H9 (cell line): Measurements from ENCODE around the gene NENF. TPM values are rescaled to one million over a fixed set of nuclear protein-coding genes. Genes with fewer than 3 reads are reported as not detected.

Experiments
- DNase-seq: peaks from one replicate; pipeline ENCODE4 v3.0.0-alpha.2; 2017
- H2AFZ ChIP-seq: one replicate; pipeline ENCODE4 v1.6.1; 2013; ENCODE audit warnings: mild to moderate bottlenecking, low read length, control low read depth, moderate library complexity
- H2AK5ac ChIP-seq: 2 replicates; pipeline ENCODE4 v1.6.1; 2013; ENCODE audit warnings: low read length, control low read depth, mixed read lengths; ENCODE audit not compliant: insufficient read length
- H2BK120ac ChIP-seq: one replicate; pipeline ENCODE4 v1.6.1; 2013; ENCODE audit warnings: low read depth, mild to moderate bottlenecking, low read length, control low read depth, inconsistent platforms; ENCODE audit not compliant: poor library complexity, severe bottlenecking
- H2BK12ac ChIP-seq: 2 replicates; pipeline ENCODE4 v1.6.1; 2013; ENCODE audit warnings: low read length, control low read depth, mixed read lengths, low read depth; ENCODE audit not compliant: insufficient read length
- H2BK15ac ChIP-seq: 2 replicates; pipeline ENCODE4 v1.6.1; 2013; ENCODE audit warnings: low read depth, low read length, control low read depth
- H2BK20ac ChIP-seq: one replicate; pipeline ENCODE4 v1.6.1; 2013; ENCODE audit warnings: low read depth, mild to moderate bottlenecking, low read length, control low read depth, inconsistent platforms; ENCODE audit not compliant: poor library complexity, severe bottlenecking
- H2BK5ac ChIP-seq: 2 replicates; pipeline ENCODE4 v1.6.1; 2013; ENCODE audit warnings: low read length, control low read depth, mixed read lengths; ENCODE audit not compliant: insufficient read length
- H3K14ac ChIP-seq: 2 replicates; pipeline ENCODE4 v1.6.1; 2013; ENCODE audit warnings: low read length, control low read depth; ENCODE audit not compliant: insufficient read depth
- H3K18ac ChIP-seq: 2 replicates; pipeline ENCODE4 v1.6.1; 2013; ENCODE audit warnings: low read depth, mild to moderate bottlenecking, mixed read lengths, low read length, control low read depth; ENCODE audit not compliant: insufficient read length
- H3K23ac ChIP-seq: 2 replicates; pipeline ENCODE4 v1.6.1; 2013; ENCODE audit warnings: low read length, control low read depth, mixed read lengths, low read depth; ENCODE audit not compliant: insufficient read length
- H3K23me2 ChIP-seq: 2 replicates; pipeline ENCODE4 v1.6.1; 2013; ENCODE audit warnings: low read depth, mild to moderate bottlenecking, mixed read lengths, low read length, control low read depth; ENCODE audit not compliant: insufficient read length, poor library complexity, severe bottlenecking
- H3K27ac ChIP-seq: 2 replicates; pipeline ENCODE4 v1.5.1; 2013; ENCODE audit warnings: low read length, control low read depth, mixed read lengths, low read depth; ENCODE audit not compliant: insufficient read length
- H3K27me3 ChIP-seq: 2 replicates; pipeline ENCODE4 v1.6.1; 2013; ENCODE audit warnings: low read length, control low read depth, inconsistent platforms; ENCODE audit not compliant: insufficient read depth
- H3K4ac ChIP-seq: 2 replicates; pipeline ENCODE4 v1.6.1; 2013; ENCODE audit warnings: low read depth, mild to moderate bottlenecking, control low read depth, inconsistent platforms, low read length, moderate library complexity
- H3K4me1 ChIP-seq: 2 replicates; pipeline ENCODE4 v1.6.1; 2013; ENCODE audit warnings: low read length, control low read depth, inconsistent platforms; ENCODE audit not compliant: insufficient read depth
- H3K4me2 ChIP-seq: 2 replicates; pipeline ENCODE4 v1.6.1; 2013; ENCODE audit warnings: low read length, control low read depth, mixed read lengths; ENCODE audit not compliant: insufficient read length, insufficient read depth
- H3K56ac ChIP-seq: 2 replicates; pipeline ENCODE4 v1.6.1; 2013; ENCODE audit warnings: low read depth, mild to moderate bottlenecking, mixed read lengths, low read length, control low read depth; ENCODE audit not compliant: insufficient read length
- H3K79me1 ChIP-seq: 2 replicates; pipeline ENCODE4 v1.6.1; 2013; ENCODE audit warnings: low read depth, mild to moderate bottlenecking, moderate library complexity, low read length, control low read depth, inconsistent platforms; ENCODE audit not compliant: insufficient read depth, poor library complexity, severe bottlenecking
- H3K79me2 ChIP-seq: 2 replicates; pipeline ENCODE4 v1.6.1; 2013; ENCODE audit warnings: low read length, control low read depth, inconsistent platforms; ENCODE audit not compliant: insufficient read depth
- H3K9ac ChIP-seq: 2 replicates; pipeline ENCODE4 v1.6.1; 2013; ENCODE audit warnings: low read length, control low read depth, mixed read lengths; ENCODE audit not compliant: insufficient read length; ENCODE audit errors: extremely low read depth
- H3K9me3 ChIP-seq: one replicate; pipeline ENCODE4 v1.6.1; 2013; ENCODE audit warnings: low read depth, low read length, inconsistent platforms; ENCODE audit not compliant: control insufficient read depth
- H3T11ph ChIP-seq: one replicate; pipeline ENCODE4 v1.6.1; 2013; ENCODE audit warnings: mild to moderate bottlenecking, low read length, control low read depth, inconsistent platforms
- H4K20me1 ChIP-seq: one replicate; pipeline ENCODE4 v1.6.1; 2013; ENCODE audit not compliant: control insufficient read depth, insufficient read length, insufficient read depth
- H4K5ac ChIP-seq: 2 replicates; pipeline ENCODE4 v1.6.1; 2013; ENCODE audit warnings: low read depth, mild to moderate bottlenecking, mixed read lengths, low read length, control low read depth; ENCODE audit not compliant: insufficient read length
- H4K8ac ChIP-seq: replicated peaks from 2 replicates; pipeline ENCODE4 v1.6.1; 2013; ENCODE audit warnings: low read length, control low read depth, mixed read lengths, low read depth; ENCODE audit not compliant: insufficient read length
- H4K91ac ChIP-seq: 2 replicates; pipeline ENCODE4 v1.6.1; 2013; ENCODE audit warnings: low read depth, mild to moderate bottlenecking, moderate library complexity, mixed read lengths, low read length, control low read depth; ENCODE audit not compliant: insufficient read length
- H3K27ac Mint-ChIP-seq, 3 experiments: 2 replicates in 2 of 3; 3 replicates in 1 of 3; pipeline ENCODE4 v1.8.0; 2020 to 2021; ENCODE audit warnings: mixed read lengths in 3 of 3, mild to moderate bottlenecking in 1 of 3, moderate library complexity in 1 of 3
- H3K27me3 Mint-ChIP-seq: 2 replicates; pipeline ENCODE4 v1.8.0; 2021; ENCODE audit warnings: low read depth, mild to moderate bottlenecking, moderate library complexity, mixed read lengths
- H3K36me3 Mint-ChIP-seq, 3 experiments: 2 replicates in 2 of 3; 3 replicates in 1 of 3; pipeline ENCODE4 v1.8.0; 2020 to 2021; ENCODE audit warnings: low read depth in 3 of 3, mixed read lengths in 3 of 3; ENCODE audit not compliant: insufficient read depth in 1 of 3
- H3K4me1 Mint-ChIP-seq, 2 experiments: 2 replicates each; pipeline ENCODE4 v1.8.0; 2020; ENCODE audit warnings: mixed read lengths in 2 of 2
- H3K4me3 Mint-ChIP-seq, 2 experiments: 2 replicates in 1 of 2; 3 replicates in 1 of 2; pipeline ENCODE4 v1.8.0; 2020 to 2021; ENCODE audit warnings: mild to moderate bottlenecking in 2 of 2, mixed read lengths in 2 of 2, moderate library complexity in 1 of 2
- H3K9me3 Mint-ChIP-seq, 2 experiments: 2 replicates in 1 of 2; 3 replicates in 1 of 2; pipeline ENCODE4 v1.8.0; 2020; ENCODE audit warnings: mild to moderate bottlenecking in 2 of 2, mixed read lengths in 2 of 2, moderate library complexity in 1 of 2
- CTCF ChIP-seq: fragments of 200-600 bp; sonication (generic); conservative IDR thresholded peaks from 3 replicates; pipeline ENCODE4 v1.8.0; 2021; ENCODE audit warnings: antibody characterized with exemption, mild to moderate bottlenecking
- WGBS: extraction: QIAGEN DNeasy Blood & Tissue Kit; methylation state at CpG from one replicate; pipeline ENCODE4 v1.1.7; 2013; ENCODE audit warnings: missing lambda C conversion rate, low lambda C conversion rate, mixed read lengths; ENCODE audit not compliant: insufficient read length; ENCODE audit errors: extremely low coverage; 5-methylcytosine and 5-hydroxymethylcytosine counted together
- total RNA-seq: library from RNA; stranded (reverse); gene quantifications from 2 replicates; pipeline ENCODE4 v1.2.1, GENCODE V29; 2021

The NENF gene
- total RNA-seq, 1 experiment from 2014 or later, result 28.3 TPM

GRCh38 chr1:212454741-212455140 lies 22.0 kb downstream of the NENF start:
- Histone ChIP-seq H2AK5ac (no peak overlapping the region), H4K8ac (no peak overlapping the region), H3K27me3 (no peaks in the 10 kb centered on the region), H3K4me2 (no peak overlapping the region), H3K79me2 (no peaks in the 10 kb centered on the region), H3K56ac (no peak overlapping the region), H3K9ac (no peak overlapping the region), H4K5ac (no peak overlapping the region), H3K9me3 (no peaks in the 10 kb centered on the region), H4K20me1 (no peaks in the 10 kb centered on the region), H3T11ph (no peak overlapping the region), H3K79me1 (no peaks in the 10 kb centered on the region), H2BK15ac (no peak overlapping the region), H3K18ac (no peak overlapping the region), H2BK12ac (no peak overlapping the region), H2AFZ (no peak overlapping the region), H3K14ac (no peak overlapping the region), H3K27ac (no peak overlapping the region), H3K4ac (no peak overlapping the region), H2BK5ac (no peak overlapping the region), H4K91ac (no peak overlapping the region), H3K23me2 (no peaks in the 10 kb centered on the region), H3K23ac (no peak overlapping the region), H2BK20ac (no peak overlapping the region), H3K4me1 (no peaks in the 10 kb centered on the region), H2BK120ac (no peak overlapping the region)
- H3K27me3 Mint-ChIP-seq, result no peaks in the 10 kb centered on the region; the same call in 1 of the 2 replicates
- no peaks in the 10 kb centered on the region; a peak in 1 of 7 replicates for H3K36me3 Mint-ChIP-seq
- DNase-seq, result no peak
- H3K9me3 Mint-ChIP-seq, result peaks cover 3 to 4% of the 10 kb centered on the region in 2 experiments; a peak in 3 of 5 replicates
- no peak overlapping the region for H3K4me3 Mint-ChIP-seq
- peaks cover 4 to 11% of the 10 kb centered on the region in 2 experiments; a peak in 3 of 4 replicates for H3K4me1 Mint-ChIP-seq
- H3K27ac Mint-ChIP-seq, result no peak overlapping the region; a peak in 1 of 7 replicates
- WGBS, result no CpG with 5 or more reads among the region's 3 CpGs
- no peak for TF ChIP-seq CTCF
